ENCODE measurements around the gene DPF3.

DPF3 gene

DNA sequence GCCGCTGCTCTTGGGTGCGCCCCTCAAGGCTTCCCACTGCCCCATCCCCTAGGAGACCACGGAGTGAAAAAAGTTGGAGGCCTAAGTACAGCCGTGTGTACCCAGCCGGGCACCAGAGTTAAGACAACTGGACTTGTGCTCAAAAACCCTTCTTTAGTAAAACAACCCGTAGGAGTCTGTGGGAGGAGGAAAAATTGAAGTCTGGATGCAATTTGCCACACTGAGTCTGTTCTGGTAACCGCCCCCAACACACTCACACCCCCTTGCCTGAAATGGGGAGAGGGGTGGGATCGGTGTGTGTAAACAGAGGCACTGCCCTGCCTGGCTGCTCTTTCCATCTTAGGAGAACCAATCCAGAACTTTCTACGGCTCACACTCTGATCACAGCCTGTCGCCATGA is 41.7 kb downstream of the DPF3 start:
- Histone ChIP-seq H3K9me3 (ENCODE audit: insufficient read depth, low read depth, low read length) (no peaks in the 10 kb centered on the region), H3K36me3 (ENCODE audit: insufficient read depth, low read depth, low read length) (no peaks in the 10 kb centered on the region), H3K4me1 (ENCODE audit: insufficient read depth, low read length) (peaks cover 6% of the 10 kb centered on the region; the same call in 1 of the 2 replicates), H3K27ac (ENCODE audit: low read length) (no peak overlapping the region), H3K27me3 (ENCODE audit: insufficient read depth, low read length) (no peaks in the 10 kb centered on the region; the same call in 1 of the 2 replicates), H3K4me3 (ENCODE audit: low read length) (no peak overlapping the region), H3K9ac (ENCODE audit: low read depth, low read length) (no peak overlapping the region)

- Histone ChIP-seq H3K9me3 (ENCODE audit: insufficient read depth, low read depth, low read length) (no peaks in the 10 kb centered on the region), H3K27me3 (ENCODE audit: insufficient read depth, low read length) (no peaks in the 10 kb centered on the region; the same call in 1 of the 2 replicates), H3K9ac (ENCODE audit: low read depth, low read length) (no peak overlapping the region), H3K36me3 (ENCODE audit: insufficient read depth, low read depth, low read length) (no peaks in the 10 kb centered on the region), H3K4me1 (ENCODE audit: insufficient read depth, low read length) (peaks cover 6% of the 10 kb centered on the region; the same call in 1 of the 2 replicates), H3K27ac (ENCODE audit: low read length) (no peak overlapping the region), H3K4me3 (ENCODE audit: low read length) (no peak overlapping the region)
Measured at GRCh38 chr14:72851635-72852034, 42.3 kb downstream of the DPF3 start.

GRCh38 chr14:72850360-72850759 is 43.5 kb downstream of the DPF3 start:
- no peaks in the 10 kb centered on the region for H3K9me3 ChIP-seq (ENCODE audit: insufficient read depth, low read depth, low read length)
- no peak overlapping the region for H3K9ac ChIP-seq (ENCODE audit: low read depth, low read length)
- H3K36me3 ChIP-seq (ENCODE audit: insufficient read depth, low read depth, low read length): no peaks in the 10 kb centered on the region
- no peak overlapping the region for H3K27ac ChIP-seq (ENCODE audit: low read length)
- H3K4me3 ChIP-seq (ENCODE audit: low read length): no peak overlapping the region
- peaks cover 6% of the 10 kb centered on the region; the same call in 1 of the 2 replicates for H3K4me1 ChIP-seq (ENCODE audit: insufficient read depth, low read length)
- H3K27me3 ChIP-seq (ENCODE audit: insufficient read depth, low read length): no peaks in the 10 kb centered on the region; the same call in 1 of the 2 replicates

DNA sequence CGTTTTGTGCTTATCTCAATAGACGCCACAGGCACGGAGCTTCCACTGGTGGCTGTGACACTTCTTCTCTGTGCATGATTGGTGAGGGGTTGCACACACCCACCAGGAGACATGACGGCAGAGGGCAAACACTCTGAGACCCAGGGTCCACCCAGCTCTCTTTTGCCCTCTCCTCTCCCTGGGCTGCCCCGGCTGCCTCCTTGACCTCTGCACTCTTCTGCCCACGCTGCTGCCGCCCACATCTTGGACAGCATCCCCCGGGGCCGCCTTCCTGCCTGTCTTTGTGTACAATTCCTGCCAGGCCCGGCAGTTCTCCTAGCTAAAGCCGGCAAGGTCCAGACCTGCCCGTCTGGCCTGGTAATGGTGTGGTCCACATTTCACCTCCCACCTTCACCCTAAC is 44.7 kb downstream of the DPF3 start:
- Histone ChIP-seq H3K4me3 (ENCODE audit: low read length) (no peak overlapping the region), H3K9ac (ENCODE audit: low read depth, low read length) (no peak overlapping the region), H3K9me3 (ENCODE audit: insufficient read depth, low read depth, low read length) (no peaks in the 10 kb centered on the region), H3K4me1 (ENCODE audit: insufficient read depth, low read length) (peaks cover 6% of the 10 kb centered on the region; the same call in 1 of the 2 replicates), H3K27ac (ENCODE audit: low read length) (no peak overlapping the region), H3K27me3 (ENCODE audit: insufficient read depth, low read length) (no peaks in the 10 kb centered on the region), H3K36me3 (ENCODE audit: insufficient read depth, low read depth, low read length) (no peaks in the 10 kb centered on the region)

DNA sequence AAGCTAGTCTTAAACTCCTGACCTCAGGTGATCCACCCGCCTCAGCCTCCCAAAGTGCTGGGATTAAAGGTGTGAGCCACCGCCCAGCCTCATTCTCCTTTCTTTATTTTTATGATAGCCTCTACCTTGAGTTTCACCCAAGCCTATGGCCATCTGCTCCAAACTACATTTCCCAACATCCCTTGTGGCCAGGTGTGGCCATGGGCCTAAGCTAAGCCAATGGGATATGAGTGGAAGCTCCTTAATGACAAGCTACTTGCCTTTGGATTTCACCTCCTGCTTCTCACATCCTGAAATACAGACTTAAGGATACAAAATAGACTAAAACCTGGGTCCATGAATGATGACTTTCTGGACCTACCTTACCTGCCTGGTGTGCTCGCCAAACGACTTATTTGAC is 46.2 kb downstream of the DPF3 start:
- Histone ChIP-seq H3K4me1 (ENCODE audit: insufficient read depth, low read length) (peaks cover 6% of the 10 kb centered on the region; the same call in 1 of the 2 replicates), H3K27me3 (ENCODE audit: insufficient read depth, low read length) (no peaks in the 10 kb centered on the region), H3K9me3 (ENCODE audit: insufficient read depth, low read depth, low read length) (no peaks in the 10 kb centered on the region), H3K9ac (ENCODE audit: low read depth, low read length) (no peak overlapping the region), H3K27ac (ENCODE audit: low read length) (no peak overlapping the region), H3K36me3 (ENCODE audit: insufficient read depth, low read depth, low read length) (no peaks in the 10 kb centered on the region), H3K4me3 (ENCODE audit: low read length) (no peak overlapping the region)

DNA sequence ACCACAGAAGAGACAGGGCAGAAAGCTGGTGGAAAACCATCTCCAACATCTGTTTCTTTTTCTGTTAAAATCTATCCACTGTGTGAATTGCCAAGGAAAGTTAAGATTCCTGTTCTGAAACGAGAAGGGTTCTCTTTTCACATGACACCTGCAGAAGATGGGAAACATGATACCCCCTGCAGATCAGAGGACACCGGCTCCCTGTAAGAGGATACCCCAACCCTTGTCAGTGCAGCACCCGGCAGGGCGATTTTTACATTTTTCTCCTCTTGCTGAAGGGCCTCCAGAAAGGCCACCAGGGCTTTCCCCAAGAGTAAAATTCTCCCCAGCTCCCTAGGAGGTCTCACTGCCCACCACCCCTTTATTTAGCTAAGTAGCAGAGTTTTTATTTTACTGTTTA is 48.2 kb downstream of the DPF3 start:
- Histone ChIP-seq H3K9me3 (ENCODE audit: insufficient read depth, low read depth, low read length) (no peaks in the 10 kb centered on the region), H3K4me1 (ENCODE audit: insufficient read depth, low read length) (no peaks in the 10 kb centered on the region), H3K36me3 (ENCODE audit: insufficient read depth, low read depth, low read length) (no peaks in the 10 kb centered on the region), H3K27ac (ENCODE audit: low read length) (no peak overlapping the region), H3K9ac (ENCODE audit: low read depth, low read length) (no peak overlapping the region), H3K4me3 (ENCODE audit: low read length) (no peak overlapping the region), H3K27me3 (ENCODE audit: insufficient read depth, low read length) (no peaks in the 10 kb centered on the region)

DNA sequence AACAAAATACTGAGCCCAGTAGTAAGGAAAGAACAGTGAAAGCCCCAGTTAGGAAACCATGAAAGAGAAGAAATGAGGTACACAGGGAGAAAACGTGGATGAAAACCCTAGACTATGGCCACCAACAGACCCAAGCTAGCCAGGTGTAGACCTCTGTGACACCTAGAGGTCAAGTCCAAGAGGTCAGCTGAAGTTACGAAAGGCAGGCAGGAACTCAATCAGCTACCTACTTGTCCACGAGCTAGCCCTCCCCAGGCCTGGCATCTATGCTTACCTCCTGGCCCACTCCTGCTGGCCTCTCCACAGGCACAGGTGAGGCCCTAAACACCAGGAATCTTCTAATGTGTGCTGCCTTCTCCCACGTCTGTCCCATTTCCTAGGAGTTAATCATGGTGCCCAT is 48.7 kb downstream of the DPF3 start:
- Histone ChIP-seq H3K36me3 (ENCODE audit: insufficient read depth, low read depth, low read length) (no peaks in the 10 kb centered on the region), H3K27ac (ENCODE audit: low read length) (no peak overlapping the region), H3K4me1 (ENCODE audit: insufficient read depth, low read length) (no peaks in the 10 kb centered on the region), H3K9me3 (ENCODE audit: insufficient read depth, low read depth, low read length) (no peaks in the 10 kb centered on the region), H3K9ac (ENCODE audit: low read depth, low read length) (no peak overlapping the region), H3K27me3 (ENCODE audit: insufficient read depth, low read length) (no peaks in the 10 kb centered on the region), H3K4me3 (ENCODE audit: low read length) (no peak overlapping the region)

- H3K27ac ChIP-seq (ENCODE audit: low read length): no peak overlapping the region
- no peak overlapping the region for H3K9ac ChIP-seq (ENCODE audit: low read depth, low read length)
- no peaks in the 10 kb centered on the region for H3K27me3 ChIP-seq (ENCODE audit: insufficient read depth, low read length)
- H3K4me1 ChIP-seq (ENCODE audit: insufficient read depth, low read length): no peaks in the 10 kb centered on the region
- H3K9me3 ChIP-seq (ENCODE audit: insufficient read depth, low read depth, low read length): no peaks in the 10 kb centered on the region
- H3K36me3 ChIP-seq (ENCODE audit: insufficient read depth, low read depth, low read length): no peaks in the 10 kb centered on the region
- no peak overlapping the region for H3K4me3 ChIP-seq (ENCODE audit: low read length)
Measured at GRCh38 chr14:72844524-72844923, 49.4 kb downstream of the DPF3 start.

GRCh38 chr14:72839753-72840607 is 53.9 kb downstream of the DPF3 start:
- Histone ChIP-seq H3K27ac (ENCODE audit: low read length) (no peak overlapping the region), H3K27me3 (ENCODE audit: insufficient read depth, low read length) (no peaks in the 10 kb centered on the region), H3K36me3 (ENCODE audit: insufficient read depth, low read depth, low read length) (no peaks in the 10 kb centered on the region), H3K9me3 (ENCODE audit: insufficient read depth, low read depth, low read length) (no peaks in the 10 kb centered on the region), H3K4me1 (ENCODE audit: insufficient read depth, low read length) (no peaks in the 10 kb centered on the region), H3K9ac (ENCODE audit: low read depth, low read length) (no peak overlapping the region), H3K4me3 (ENCODE audit: low read length) (no peak overlapping the region)

DNA sequence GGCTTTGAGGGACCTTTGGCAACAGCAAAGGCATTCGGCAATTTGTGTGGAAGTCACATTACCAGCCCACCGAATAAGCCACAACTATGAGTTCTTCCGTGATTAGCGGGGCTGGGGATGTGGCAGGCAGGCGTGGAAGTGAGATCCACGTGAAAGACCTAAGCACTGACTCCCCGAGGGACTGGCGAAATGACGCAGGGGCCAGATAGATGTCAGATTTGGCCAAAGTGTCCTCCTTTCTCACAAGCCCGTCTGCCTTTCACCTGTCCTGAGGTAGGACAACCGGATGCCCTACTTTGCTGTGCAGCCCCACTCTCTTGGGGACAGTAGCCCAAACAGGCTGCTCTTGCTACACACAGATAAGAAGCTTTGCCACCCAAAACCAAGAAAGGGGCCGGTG is 54.5 kb downstream of the DPF3 start:
- Histone ChIP-seq H3K4me1 (ENCODE audit: insufficient read depth, low read length) (no peaks in the 10 kb centered on the region), H3K9me3 (ENCODE audit: insufficient read depth, low read depth, low read length) (no peaks in the 10 kb centered on the region), H3K27me3 (ENCODE audit: insufficient read depth, low read length) (no peaks in the 10 kb centered on the region), H3K4me3 (ENCODE audit: low read length) (no peak overlapping the region), H3K36me3 (ENCODE audit: insufficient read depth, low read depth, low read length) (no peaks in the 10 kb centered on the region), H3K27ac (ENCODE audit: low read length) (no peak overlapping the region), H3K9ac (ENCODE audit: low read depth, low read length) (no peak overlapping the region)

GRCh38 chr14:72836085-72836484 is 57.8 kb downstream of the DPF3 start:
- Histone ChIP-seq H3K36me3 (ENCODE audit: insufficient read depth, low read depth, low read length) (no peaks in the 10 kb centered on the region), H3K4me3 (ENCODE audit: low read length) (no peak overlapping the region), H3K4me1 (ENCODE audit: insufficient read depth, low read length) (no peaks in the 10 kb centered on the region), H3K9ac (ENCODE audit: low read depth, low read length) (no peak overlapping the region), H3K27ac (ENCODE audit: low read length) (no peak overlapping the region), H3K27me3 (ENCODE audit: insufficient read depth, low read length) (no peaks in the 10 kb centered on the region), H3K9me3 (ENCODE audit: insufficient read depth, low read depth, low read length) (no peaks in the 10 kb centered on the region)

GRCh38 chr14:72833174-72833573 is 60.7 kb downstream of the DPF3 start:
- Histone ChIP-seq H3K27ac (ENCODE audit: low read length) (no peak overlapping the region), H3K36me3 (ENCODE audit: insufficient read depth, low read depth, low read length) (no peaks in the 10 kb centered on the region), H3K27me3 (ENCODE audit: insufficient read depth, low read length) (no peaks in the 10 kb centered on the region), H3K9me3 (ENCODE audit: insufficient read depth, low read depth, low read length) (no peaks in the 10 kb centered on the region), H3K9ac (ENCODE audit: low read depth, low read length) (no peak overlapping the region), H3K4me1 (ENCODE audit: insufficient read depth, low read length) (no peaks in the 10 kb centered on the region), H3K4me3 (ENCODE audit: low read length) (no peak overlapping the region)

Measured in iPS-20b (cell line).